C4-2B (cell line): ENCODE data around the gene CLEC14A.

Experiments
- H3K27ac ChIP-seq: fragments of 450-650 bp; 2 replicates; pipeline ENCODE4 v1.5.1; 2017
- ZFX ChIP-seq: fragments of 450-650 bp; IDR thresholded peaks from 2 replicates; pipeline ENCODE4 v1.6.1; 2017
- TF ChIP-seq, protein P1 (sequence below): fragments of 450-650 bp; conservative IDR thresholded peaks from 2 replicates; pipeline ENCODE4 v1.5.1; 2017; ENCODE audit warnings: mild to moderate bottlenecking

The CLEC14A gene

GRCh38 chr14:38205119-38205813 lies 50.6 kb downstream of the CLEC14A start:
- TF ChIP-seq ZFX: no peak
- TF ChIP-seq, protein P1, sequence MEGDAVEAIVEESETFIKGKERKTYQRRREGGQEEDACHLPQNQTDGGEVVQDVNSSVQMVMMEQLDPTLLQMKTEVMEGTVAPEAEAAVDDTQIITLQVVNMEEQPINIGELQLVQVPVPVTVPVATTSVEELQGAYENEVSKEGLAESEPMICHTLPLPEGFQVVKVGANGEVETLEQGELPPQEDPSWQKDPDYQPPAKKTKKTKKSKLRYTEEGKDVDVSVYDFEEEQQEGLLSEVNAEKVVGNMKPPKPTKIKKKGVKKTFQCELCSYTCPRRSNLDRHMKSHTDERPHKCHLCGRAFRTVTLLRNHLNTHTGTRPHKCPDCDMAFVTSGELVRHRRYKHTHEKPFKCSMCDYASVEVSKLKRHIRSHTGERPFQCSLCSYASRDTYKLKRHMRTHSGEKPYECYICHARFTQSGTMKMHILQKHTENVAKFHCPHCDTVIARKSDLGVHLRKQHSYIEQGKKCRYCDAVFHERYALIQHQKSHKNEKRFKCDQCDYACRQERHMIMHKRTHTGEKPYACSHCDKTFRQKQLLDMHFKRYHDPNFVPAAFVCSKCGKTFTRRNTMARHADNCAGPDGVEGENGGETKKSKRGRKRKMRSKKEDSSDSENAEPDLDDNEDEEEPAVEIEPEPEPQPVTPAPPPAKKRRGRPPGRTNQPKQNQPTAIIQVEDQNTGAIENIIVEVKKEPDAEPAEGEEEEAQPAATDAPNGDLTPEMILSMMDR: no peak
- H3K27ac ChIP-seq: no peak overlapping the region

GRCh38 chr14:38204719-38205115 lies 51.2 kb downstream of the CLEC14A start:
- TF ChIP-seq ZFX: no peak
- TF ChIP-seq, protein P1: no peak
- H3K27ac ChIP-seq: no peak overlapping the region
